ENCODE measurements around the gene PTPRR. TPM values are rescaled to one million over a fixed set of nuclear protein-coding genes. Genes with fewer than 3 reads are reported as not detected.

Gene PTPRR
- total RNA-seq, 1 experiment from 2014 or later, result 1.3 TPM

GRCh38 chr12:70826156-70826555 is 94.4 kb downstream of the PTPRR start:
- POLR2A ChIA-PET, result no interaction called here
- BruUV-seq (replicated peaks), result no TSS peak
- Mint-ChIP-seq H3K27ac (ENCODE audit: unreplicated experiment) (no peak overlapping the region), H3K36me3 (ENCODE audit: insufficient read depth, unreplicated experiment) (no peaks in the 10 kb centered on the region), H3K27me3 (ENCODE audit: insufficient read depth, unreplicated experiment) (no peaks in the 10 kb centered on the region), H3K4me1 (ENCODE audit: low read depth, unreplicated experiment) (peaks cover 34% of the 10 kb centered on the region), H3K4me3 (ENCODE audit: unreplicated experiment) (no peak overlapping the region), H3K9me3 (ENCODE audit: unreplicated experiment) (peaks cover 18% of the 10 kb centered on the region)
- Histone ChIP-seq H3K4me3 (ENCODE audit: low read depth, low read length) (no peak overlapping the region), H3K36me3 (ENCODE audit: control insufficient read depth, insufficient read depth, low read length) (no peaks in the 10 kb centered on the region), H3K4me1 (peaks cover 19% of the 10 kb centered on the region), H3K27me3 (replicated peaks; ENCODE audit: control insufficient read depth, insufficient read depth, low read length) (no peaks in the 10 kb centered on the region), H3K9me3 (no peaks in the 10 kb centered on the region)
- CTCF ChIA-PET, result no interaction called here
- TF ChIP-seq, protein P1, sequence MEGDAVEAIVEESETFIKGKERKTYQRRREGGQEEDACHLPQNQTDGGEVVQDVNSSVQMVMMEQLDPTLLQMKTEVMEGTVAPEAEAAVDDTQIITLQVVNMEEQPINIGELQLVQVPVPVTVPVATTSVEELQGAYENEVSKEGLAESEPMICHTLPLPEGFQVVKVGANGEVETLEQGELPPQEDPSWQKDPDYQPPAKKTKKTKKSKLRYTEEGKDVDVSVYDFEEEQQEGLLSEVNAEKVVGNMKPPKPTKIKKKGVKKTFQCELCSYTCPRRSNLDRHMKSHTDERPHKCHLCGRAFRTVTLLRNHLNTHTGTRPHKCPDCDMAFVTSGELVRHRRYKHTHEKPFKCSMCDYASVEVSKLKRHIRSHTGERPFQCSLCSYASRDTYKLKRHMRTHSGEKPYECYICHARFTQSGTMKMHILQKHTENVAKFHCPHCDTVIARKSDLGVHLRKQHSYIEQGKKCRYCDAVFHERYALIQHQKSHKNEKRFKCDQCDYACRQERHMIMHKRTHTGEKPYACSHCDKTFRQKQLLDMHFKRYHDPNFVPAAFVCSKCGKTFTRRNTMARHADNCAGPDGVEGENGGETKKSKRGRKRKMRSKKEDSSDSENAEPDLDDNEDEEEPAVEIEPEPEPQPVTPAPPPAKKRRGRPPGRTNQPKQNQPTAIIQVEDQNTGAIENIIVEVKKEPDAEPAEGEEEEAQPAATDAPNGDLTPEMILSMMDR (IDR thresholded peaks at IDR 0.05; ENCODE audit: insufficient read depth in 1 of 2, low read depth in 1 of 2, low read length in 1 of 2, severe bottlenecking in 1 of 2, unreplicated experiment in 1 of 2), result no peak
- DNase-seq, result no peak
- intact Hi-C loops (cut with micrococcal nuclease; ENCODE audit: unreplicated experiment), result loop anchor here (5.0 kb wide), 1 partner anchor 69 kb away; no protein-coding TSS in a partner anchor

DNA sequence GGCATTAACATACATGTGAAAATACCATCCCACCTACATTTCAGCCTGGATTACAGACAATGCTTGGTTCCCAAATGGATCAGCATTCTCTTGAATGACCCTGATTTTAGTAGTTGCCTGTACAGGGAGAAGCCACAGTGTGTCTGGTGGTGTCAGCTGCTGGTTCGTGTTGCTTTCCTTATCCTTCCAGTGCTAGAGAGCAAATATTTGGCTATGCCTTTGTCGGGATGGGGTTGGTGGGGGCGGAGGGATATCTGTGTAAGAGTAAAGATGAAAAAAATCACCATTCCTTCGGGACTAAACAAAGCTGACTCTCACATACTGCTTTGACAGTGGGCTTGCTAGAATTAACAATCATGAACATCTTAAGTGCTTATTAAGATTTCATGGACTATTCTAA is 96.0 kb downstream of the PTPRR start:
- Mint-ChIP-seq H3K4me1 (ENCODE audit: low read depth, unreplicated experiment) (peaks cover 41% of the 10 kb centered on the region), H3K9me3 (ENCODE audit: unreplicated experiment) (peaks cover 28% of the 10 kb centered on the region), H3K27me3 (ENCODE audit: insufficient read depth, unreplicated experiment) (no peaks in the 10 kb centered on the region), H3K27ac (ENCODE audit: unreplicated experiment) (peak overlapping the region; percentile 25), H3K36me3 (ENCODE audit: insufficient read depth, unreplicated experiment) (peaks cover 4% of the 10 kb centered on the region), H3K4me3 (ENCODE audit: unreplicated experiment) (no peak overlapping the region)
- CTCF ChIA-PET, result interaction anchor here (1.9 kb wide), 1 partner anchor 91 kb away, joined by 8 read pairs; no protein-coding TSS in a partner anchor
- H3K36me3 ChIP-seq (ENCODE audit: control insufficient read depth, insufficient read depth, low read length), result no peaks in the 10 kb centered on the region
- peaks cover 18% of the 10 kb centered on the region for H3K4me1 ChIP-seq
- H3K27me3 ChIP-seq (replicated peaks; ENCODE audit: control insufficient read depth, insufficient read depth, low read length), result no peaks in the 10 kb centered on the region
- DNase-seq, result peak; percentile 54 to 57
- no TSS peak for BruUV-seq (replicated peaks)
- intact Hi-C loops (cut with micrococcal nuclease; ENCODE audit: unreplicated experiment), result no loop called here
- POLR2A ChIA-PET, result no interaction called here
- no peak overlapping the region for H3K4me3 ChIP-seq (ENCODE audit: low read depth, low read length)
- TF ChIP-seq, protein P1 (IDR thresholded peaks at IDR 0.05; ENCODE audit: insufficient read depth in 1 of 2, low read depth in 1 of 2, low read length in 1 of 2, severe bottlenecking in 1 of 2, unreplicated experiment in 1 of 2), result no peak
- 0 out of 2 replicates have a peak, but pooled peaks cover 5% of the 10 kb centered on the region for H3K9me3 ChIP-seq

- Histone ChIP-seq H3K27me3 (replicated peaks; ENCODE audit: control insufficient read depth, insufficient read depth, low read length) (no peaks in the 10 kb centered on the region), H3K9me3 (0 out of 2 replicates have a peak, but pooled peaks cover 5% of the 10 kb centered on the region), H3K36me3 (ENCODE audit: control insufficient read depth, insufficient read depth, low read length) (no peaks in the 10 kb centered on the region), H3K4me1 (peaks cover 18% of the 10 kb centered on the region), H3K4me3 (ENCODE audit: low read depth, low read length) (no peak overlapping the region)
- TF ChIP-seq, protein P1 (IDR thresholded peaks at IDR 0.05; ENCODE audit: insufficient read depth in 1 of 2, low read depth in 1 of 2, low read length in 1 of 2, severe bottlenecking in 1 of 2, unreplicated experiment in 1 of 2), result no peak
- peaks cover 4% of the 10 kb centered on the region for H3K36me3 Mint-ChIP-seq (ENCODE audit: insufficient read depth, unreplicated experiment)
- H3K9me3 Mint-ChIP-seq (ENCODE audit: unreplicated experiment), result peaks cover 18% of the 10 kb centered on the region
- H3K4me1 Mint-ChIP-seq (ENCODE audit: low read depth, unreplicated experiment), result peaks cover 34% of the 10 kb centered on the region
- H3K27me3 Mint-ChIP-seq (ENCODE audit: insufficient read depth, unreplicated experiment), result no peaks in the 10 kb centered on the region
- peak overlapping the region; percentile 43 for H3K27ac Mint-ChIP-seq (ENCODE audit: unreplicated experiment)
- ChIA-PET CTCF (interaction anchor here (1.9 kb wide), 1 partner anchor 90 kb away, joined by 8 read pairs; no protein-coding TSS in a partner anchor), POLR2A (no interaction called here)
- DNase-seq, result no peak
- no TSS peak for BruUV-seq (replicated peaks)
- intact Hi-C loops (cut with micrococcal nuclease; ENCODE audit: unreplicated experiment), result loop anchor here (1.0 kb wide), 1 partner anchor 90 kb away; no protein-coding TSS in a partner anchor
- no peak overlapping the region for H3K4me3 Mint-ChIP-seq (ENCODE audit: unreplicated experiment)
These were observed 97.2 kb downstream of the PTPRR start for GRCh38 chr12:70823182-70823976.
